BE2C (cell line): Measurements from ENCODE around the gene STARD6.

Experiments used
- DNase-seq: peaks from one replicate; pipeline ENCODE4 v3.0.0-alpha.2; 2020
- H3K27me3 ChIP-seq: fragments of 250-450 bp; sonication (Bioruptor Pico); 2 replicates; pipeline ENCODE4 v1.5.1; 2020; ENCODE audit warnings: mild to moderate bottlenecking
- H3K36me3 ChIP-seq: fragments of 250-450 bp; sonication (Bioruptor Pico); 2 replicates; pipeline ENCODE4 v1.5.1; 2020; ENCODE audit warnings: mild to moderate bottlenecking
- H3K4me1 ChIP-seq: fragments of 250-450 bp; sonication (Bioruptor Pico); 2 replicates; pipeline ENCODE4 v1.5.1; 2020
- H3K4me3 ChIP-seq: 2 replicates; pipeline ENCODE4 v1.5.1; 2011; ENCODE audit warnings: low read depth, low read length
- H3K9me3 ChIP-seq: fragments of 250-450 bp; sonication (Bioruptor Pico); 2 replicates; pipeline ENCODE4 v1.5.1; 2020
- TF ChIP-seq, protein P1 (sequence below): IDR thresholded peaks from 2 replicates; pipeline ENCODE4 v1.5.1; 2012; ENCODE audit warnings: mild to moderate bottlenecking, low read depth, low read length

The STARD6 gene

DNA sequence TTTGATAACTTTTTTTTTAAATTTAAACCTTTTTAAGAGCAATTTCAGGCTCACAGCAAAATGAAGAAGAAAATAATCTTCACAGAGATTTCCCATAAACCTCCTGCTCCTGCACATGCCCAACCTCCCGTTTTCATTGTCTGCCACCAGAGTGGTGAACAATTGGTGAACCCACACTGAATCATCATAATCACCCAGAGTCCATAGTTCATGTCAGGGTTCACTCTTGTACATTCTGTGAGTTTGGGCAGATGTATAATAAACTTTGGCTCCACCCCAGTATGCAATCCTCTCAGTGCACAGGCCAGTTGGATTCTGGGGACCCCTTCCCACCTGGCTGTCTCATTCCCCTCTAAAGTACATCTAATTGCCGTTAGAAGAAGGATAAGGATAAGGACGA lies 24.4 kb upstream of the STARD6 start:
- Histone ChIP-seq H3K36me3 (no peaks in the 10 kb centered on the region), H3K4me3 (no peak overlapping the region), H3K4me1 (no peaks in the 10 kb centered on the region), H3K27me3 (no peaks in the 10 kb centered on the region), H3K9me3 (no peaks in the 10 kb centered on the region)
- no peak for DNase-seq
- TF ChIP-seq, protein P1, sequence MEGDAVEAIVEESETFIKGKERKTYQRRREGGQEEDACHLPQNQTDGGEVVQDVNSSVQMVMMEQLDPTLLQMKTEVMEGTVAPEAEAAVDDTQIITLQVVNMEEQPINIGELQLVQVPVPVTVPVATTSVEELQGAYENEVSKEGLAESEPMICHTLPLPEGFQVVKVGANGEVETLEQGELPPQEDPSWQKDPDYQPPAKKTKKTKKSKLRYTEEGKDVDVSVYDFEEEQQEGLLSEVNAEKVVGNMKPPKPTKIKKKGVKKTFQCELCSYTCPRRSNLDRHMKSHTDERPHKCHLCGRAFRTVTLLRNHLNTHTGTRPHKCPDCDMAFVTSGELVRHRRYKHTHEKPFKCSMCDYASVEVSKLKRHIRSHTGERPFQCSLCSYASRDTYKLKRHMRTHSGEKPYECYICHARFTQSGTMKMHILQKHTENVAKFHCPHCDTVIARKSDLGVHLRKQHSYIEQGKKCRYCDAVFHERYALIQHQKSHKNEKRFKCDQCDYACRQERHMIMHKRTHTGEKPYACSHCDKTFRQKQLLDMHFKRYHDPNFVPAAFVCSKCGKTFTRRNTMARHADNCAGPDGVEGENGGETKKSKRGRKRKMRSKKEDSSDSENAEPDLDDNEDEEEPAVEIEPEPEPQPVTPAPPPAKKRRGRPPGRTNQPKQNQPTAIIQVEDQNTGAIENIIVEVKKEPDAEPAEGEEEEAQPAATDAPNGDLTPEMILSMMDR = no peak

DNA sequence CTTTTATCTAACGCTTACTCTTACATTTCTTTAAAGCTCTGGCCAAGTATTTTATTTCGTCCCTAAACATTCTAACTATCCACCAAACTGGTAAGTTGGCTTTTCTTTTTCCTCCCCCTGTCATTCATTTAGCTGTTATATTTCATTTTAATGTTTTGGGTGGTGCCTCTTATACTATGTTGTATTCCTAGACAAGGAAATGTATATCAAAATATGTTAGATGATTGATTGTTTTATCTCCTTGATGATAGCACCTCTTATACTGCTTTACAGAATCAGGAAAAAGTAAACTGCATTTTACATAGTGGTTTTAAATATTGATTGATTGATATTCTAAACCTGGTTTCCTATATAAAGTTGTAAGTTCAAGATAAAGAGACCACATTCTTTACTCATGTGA lies 24.0 kb upstream of the STARD6 start:
- Histone ChIP-seq H3K36me3 (no peaks in the 10 kb centered on the region), H3K9me3 (no peaks in the 10 kb centered on the region), H3K4me1 (no peaks in the 10 kb centered on the region), H3K4me3 (no peak overlapping the region), H3K27me3 (no peaks in the 10 kb centered on the region)
- DNase-seq = no peak
- TF ChIP-seq, protein P1 = no peak

GRCh38 chr18:54378057-54378456 lies 20.4 kb upstream of the STARD6 start:
- DNase-seq = no peak
- Histone ChIP-seq H3K27me3 (no peaks in the 10 kb centered on the region), H3K4me1 (no peaks in the 10 kb centered on the region), H3K4me3 (no peak overlapping the region), H3K9me3 (no peaks in the 10 kb centered on the region), H3K36me3 (no peaks in the 10 kb centered on the region)
- TF ChIP-seq, protein P1 = no peak

DNA sequence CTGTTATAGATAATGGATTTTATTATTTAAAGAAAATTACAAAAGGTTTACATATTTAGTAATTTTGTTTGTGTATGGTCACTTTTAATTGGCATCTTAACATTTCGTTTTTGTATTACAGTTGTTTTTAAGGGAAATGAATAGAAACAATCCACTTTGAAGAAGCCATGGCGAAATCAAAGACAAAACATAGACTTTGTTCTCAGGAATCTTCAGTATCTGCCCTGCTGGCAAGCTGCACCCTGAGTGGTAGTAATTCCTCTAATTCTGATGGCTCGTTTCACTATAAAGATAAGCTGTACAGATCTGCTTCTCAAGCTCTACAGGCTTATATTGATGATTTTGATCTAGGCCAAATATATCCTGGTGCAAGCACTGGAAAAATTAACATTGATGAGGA lies 2.7 kb upstream of the STARD6 start:
- Histone ChIP-seq H3K9me3 (no peaks in the 10 kb centered on the region), H3K4me3 (no peak overlapping the region), H3K27me3 (no peaks in the 10 kb centered on the region), H3K36me3 (no peaks in the 10 kb centered on the region), H3K4me1 (no peaks in the 10 kb centered on the region)
- TF ChIP-seq, protein P1 = no peak
- DNase-seq = no peak

DNA sequence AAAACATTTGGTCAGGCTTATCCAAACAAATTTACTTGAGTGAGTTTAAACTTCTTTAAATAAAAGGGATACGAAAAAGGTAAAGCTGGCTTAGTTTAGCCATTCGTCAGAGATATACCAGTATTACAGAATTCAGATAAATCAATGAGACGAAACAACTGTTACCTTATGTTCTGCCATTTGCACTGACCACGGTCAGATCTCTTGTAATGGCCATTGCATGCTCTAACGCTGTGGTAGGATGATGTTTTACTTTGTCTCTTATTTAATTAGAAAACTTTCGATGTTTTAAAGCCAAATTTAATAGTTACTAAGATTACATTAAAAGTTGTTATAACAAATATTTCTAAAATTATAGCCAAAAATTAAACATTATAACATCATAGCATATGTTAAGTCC lies 1.6 kb upstream of the STARD6 start:
- TF ChIP-seq, protein P1 = no peak
- Histone ChIP-seq H3K36me3 (no peaks in the 10 kb centered on the region), H3K27me3 (no peaks in the 10 kb centered on the region), H3K4me1 (no peaks in the 10 kb centered on the region), H3K4me3 (peak overlapping the region; percentile 85), H3K9me3 (no peaks in the 10 kb centered on the region)
- no peak for DNase-seq

- TF ChIP-seq, protein P1 = no peak
- no peaks in the 10 kb centered on the region for H3K9me3 ChIP-seq
- H3K36me3 ChIP-seq = no peaks in the 10 kb centered on the region
- no peaks in the 10 kb centered on the region for H3K27me3 ChIP-seq
- DNase-seq = no peak
- H3K4me3 ChIP-seq = peak overlapping the region; percentile 85
- no peaks in the 10 kb centered on the region for H3K4me1 ChIP-seq
Observed at GRCh38 chr18:54358495-54359040, 910 bp upstream of the STARD6 start.
